ENCODE data around the gene ENOX1. TPM values are rescaled to one million over a fixed set of nuclear protein-coding genes. Genes with fewer than 3 reads are reported as not detected.
A peak's percentile ranks its signal among the peaks of the same experiment; 100 is the strongest.
"Not testable (repeated sequence)": the region's sequence is repeated elsewhere in the genome, so short reads cannot be mapped to it uniquely, and the experiment has no call there.

The ENOX1 gene
- 1.3 and 2.2 TPM in 2 replicates for total RNA-seq

DNA sequence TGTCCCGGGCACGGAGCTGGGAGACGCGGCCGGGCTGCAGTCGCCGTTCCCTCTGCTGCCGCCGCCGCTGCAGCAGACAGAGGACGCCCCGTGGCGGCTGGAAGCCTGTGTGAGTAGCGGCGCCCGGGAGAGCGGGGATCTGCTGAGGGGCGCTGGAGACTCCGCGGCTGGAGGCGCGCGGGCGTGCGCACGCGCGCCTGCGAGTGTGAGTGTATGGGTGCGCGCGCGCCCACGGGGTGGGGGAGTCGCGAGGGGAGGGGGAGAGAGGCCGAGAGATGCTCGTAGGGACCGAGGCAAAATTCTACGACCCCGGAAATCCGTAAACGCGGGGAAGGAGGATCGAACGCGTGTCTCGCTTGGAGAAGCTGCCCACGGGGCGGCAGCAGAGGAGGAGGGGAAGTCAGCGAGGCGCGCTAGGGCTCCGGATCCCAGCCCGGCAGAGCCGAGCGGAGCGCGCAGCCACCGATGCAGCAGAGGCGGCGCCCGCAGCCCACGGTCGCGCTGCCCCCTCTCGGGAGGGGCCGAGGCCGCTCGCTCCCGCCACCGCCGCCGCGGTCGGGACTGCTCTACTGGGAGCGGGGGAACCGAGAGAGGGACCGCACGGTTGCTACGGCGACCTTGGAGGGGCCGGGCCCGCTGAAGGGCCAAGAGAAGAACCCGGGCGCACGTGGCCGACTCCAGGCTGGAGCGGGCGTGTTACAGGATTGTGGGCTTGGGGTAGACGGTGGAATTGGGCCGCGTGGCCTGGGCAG lies at the start of gene ENOX1:
ENOX1 (minus strand) TSS at position 207 of the 752 bp plus-strand sequence.
- peak; percentile 81 for DNase-seq (ENCODE audit: low read depth)
- H3K4me3 ChIP-seq (ENCODE audit: low read depth, low read length) = peak within 1 kb of the TSS; percentile 72
- TF ChIP-seq, protein P1, sequence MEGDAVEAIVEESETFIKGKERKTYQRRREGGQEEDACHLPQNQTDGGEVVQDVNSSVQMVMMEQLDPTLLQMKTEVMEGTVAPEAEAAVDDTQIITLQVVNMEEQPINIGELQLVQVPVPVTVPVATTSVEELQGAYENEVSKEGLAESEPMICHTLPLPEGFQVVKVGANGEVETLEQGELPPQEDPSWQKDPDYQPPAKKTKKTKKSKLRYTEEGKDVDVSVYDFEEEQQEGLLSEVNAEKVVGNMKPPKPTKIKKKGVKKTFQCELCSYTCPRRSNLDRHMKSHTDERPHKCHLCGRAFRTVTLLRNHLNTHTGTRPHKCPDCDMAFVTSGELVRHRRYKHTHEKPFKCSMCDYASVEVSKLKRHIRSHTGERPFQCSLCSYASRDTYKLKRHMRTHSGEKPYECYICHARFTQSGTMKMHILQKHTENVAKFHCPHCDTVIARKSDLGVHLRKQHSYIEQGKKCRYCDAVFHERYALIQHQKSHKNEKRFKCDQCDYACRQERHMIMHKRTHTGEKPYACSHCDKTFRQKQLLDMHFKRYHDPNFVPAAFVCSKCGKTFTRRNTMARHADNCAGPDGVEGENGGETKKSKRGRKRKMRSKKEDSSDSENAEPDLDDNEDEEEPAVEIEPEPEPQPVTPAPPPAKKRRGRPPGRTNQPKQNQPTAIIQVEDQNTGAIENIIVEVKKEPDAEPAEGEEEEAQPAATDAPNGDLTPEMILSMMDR (IDR thresholded peaks at IDR 0.05; ENCODE audit: insufficient read depth, low read depth, low read length) = peak; percentile 4

DNA sequence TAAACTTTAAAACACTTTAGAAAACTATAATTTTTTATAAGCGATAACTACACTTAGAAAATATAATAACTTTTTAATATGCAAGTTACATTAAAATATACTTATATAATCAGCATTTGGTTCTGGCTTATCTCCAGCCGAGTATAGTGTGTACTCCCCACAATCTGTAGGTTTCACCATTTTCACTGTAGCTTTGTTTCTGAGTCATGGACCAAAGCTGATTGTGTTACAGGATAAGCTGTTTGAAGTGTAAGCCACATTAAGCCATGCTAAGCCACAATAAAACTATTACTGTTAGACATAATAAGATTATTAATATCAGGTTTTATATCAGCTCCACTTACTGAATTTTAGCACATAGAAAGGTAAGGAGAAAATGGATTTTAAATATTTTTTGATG lies 48.9 kb upstream of the ENOX1 start:
- peak; percentile 78 for DNase-seq (ENCODE audit: low read depth)
- TF ChIP-seq, protein P1 (IDR thresholded peaks at IDR 0.05; ENCODE audit: insufficient read depth, low read depth, low read length) = no peak

DNA sequence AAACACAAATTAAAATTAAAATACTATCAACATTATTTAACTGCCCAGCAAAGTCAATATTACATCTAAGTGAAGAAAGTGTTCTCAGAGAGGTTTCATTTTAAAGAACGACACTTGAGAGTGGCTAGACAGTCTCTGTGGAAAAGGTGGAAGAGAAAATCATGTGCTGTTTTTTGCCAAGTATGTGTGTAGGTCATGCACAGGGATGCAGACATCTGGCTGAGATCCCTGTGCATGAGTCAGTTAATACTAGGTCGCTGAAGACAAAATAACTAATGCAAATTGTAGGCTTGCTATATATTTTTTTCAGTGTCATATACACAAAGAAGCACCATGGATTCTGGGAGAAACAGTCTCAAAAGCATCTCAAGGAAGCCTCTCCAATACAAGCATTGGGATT lies 44.3 kb upstream of the ENOX1 start:
- TF ChIP-seq, protein P1 (IDR thresholded peaks at IDR 0.05; ENCODE audit: insufficient read depth, low read depth, low read length) = no peak
- DNase-seq (ENCODE audit: low read depth) = peak; percentile 63
- no peak overlapping the region for H3K4me3 ChIP-seq (ENCODE audit: low read depth, low read length)

More for the DNA sequence above, 48.9 kb upstream of the ENOX1 start:
- no peak overlapping the region for H3K4me3 ChIP-seq (ENCODE audit: low read depth, low read length)

DNA sequence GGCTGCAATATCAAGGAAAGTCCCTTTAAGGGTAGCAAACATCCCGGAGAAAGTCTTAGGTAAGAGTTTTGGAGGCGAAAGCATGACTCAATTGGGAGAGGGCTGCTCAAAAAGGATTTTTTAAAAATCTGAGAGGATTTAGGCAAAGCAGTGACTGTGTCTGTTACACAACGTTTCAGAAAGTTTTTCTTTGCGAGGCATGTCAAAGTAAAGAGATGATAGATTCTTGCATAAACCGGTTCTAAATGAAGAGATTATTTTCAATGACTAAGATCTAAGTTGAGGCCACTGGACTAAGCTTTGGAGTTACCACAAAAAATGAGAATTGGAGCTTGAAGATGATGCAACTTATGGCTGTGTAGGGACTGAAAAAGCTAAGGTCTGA lies 43.7 kb upstream of the ENOX1 start:
- peak; percentile 93 for DNase-seq (ENCODE audit: low read depth)
- peak overlapping the region; percentile 31 for H3K4me3 ChIP-seq (ENCODE audit: low read depth, low read length)
- TF ChIP-seq, protein P1 (IDR thresholded peaks at IDR 0.05; ENCODE audit: insufficient read depth, low read depth, low read length) = no peak

DNA sequence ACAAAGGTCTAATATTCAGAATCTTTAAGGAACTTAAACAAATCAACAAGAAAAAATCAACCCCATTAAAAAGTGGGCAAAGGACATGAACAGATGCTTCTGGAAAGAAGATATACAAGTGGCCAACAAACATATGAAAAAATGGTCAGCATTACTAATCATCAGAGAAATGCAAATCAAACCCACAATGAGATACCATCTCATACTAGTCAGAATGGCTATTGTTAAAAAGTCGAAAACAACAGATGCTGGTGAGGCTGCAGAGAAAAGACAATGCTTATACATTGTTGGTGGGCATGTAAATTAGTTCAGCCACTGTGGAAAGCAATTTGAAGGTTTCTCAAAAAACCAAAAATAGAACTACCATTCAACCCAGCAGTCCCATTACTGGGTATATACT lies 37.9 kb upstream of the ENOX1 start:
- DNase-seq (ENCODE audit: low read depth); H3K4me3 ChIP-seq (ENCODE audit: low read depth, low read length): not testable (repeated sequence)

DNA sequence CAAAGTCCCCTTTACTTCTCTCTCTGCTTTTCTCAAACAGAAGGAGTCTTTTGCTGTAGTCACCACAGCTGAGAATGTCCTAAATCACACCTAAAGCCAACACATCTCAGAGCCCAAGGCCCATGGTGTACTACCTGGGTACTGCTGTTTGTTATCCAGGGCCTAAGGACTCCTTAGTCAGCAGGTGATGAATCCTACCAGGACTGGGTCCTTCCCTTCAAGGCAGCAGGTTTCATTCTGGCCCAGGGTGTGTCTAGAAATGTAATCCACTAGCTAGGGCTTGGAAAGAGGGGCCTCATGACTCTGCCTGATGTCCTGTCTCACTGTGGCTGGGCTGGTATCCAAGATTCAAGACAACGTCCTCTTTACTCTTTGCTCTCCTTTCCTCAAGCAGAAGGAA lies 36.2 kb upstream of the ENOX1 start:
- TF ChIP-seq, protein P1 (IDR thresholded peaks at IDR 0.05; ENCODE audit: insufficient read depth, low read depth, low read length) = no peak
- DNase-seq (ENCODE audit: low read depth) = no peak
- H3K4me3 ChIP-seq (ENCODE audit: low read depth, low read length) = no peak overlapping the region

DNA sequence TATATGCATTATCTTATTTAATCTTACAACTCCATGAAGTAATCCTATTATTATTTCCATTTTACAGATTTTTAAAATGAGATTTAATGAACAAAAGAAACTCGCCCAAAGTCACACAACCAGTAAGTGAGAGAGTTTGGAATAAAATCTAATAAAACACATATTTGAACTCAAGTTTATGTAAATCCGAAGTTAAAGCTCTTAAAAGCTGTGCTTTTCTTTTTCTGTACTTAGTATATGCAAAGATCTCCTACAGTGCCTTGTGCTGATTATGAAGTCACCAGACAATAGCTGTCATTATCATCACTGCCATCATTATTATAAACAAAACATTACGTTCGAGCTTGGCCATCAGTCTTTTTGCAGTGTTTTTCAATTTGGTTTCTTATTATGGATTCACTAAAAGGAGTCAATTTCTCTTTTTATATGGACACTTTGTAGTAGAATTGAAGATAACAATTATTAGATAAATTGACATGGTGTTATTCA lies 29.7 kb upstream of the ENOX1 start:
- no peak for DNase-seq (ENCODE audit: low read depth)
- TF ChIP-seq, protein P1 (IDR thresholded peaks at IDR 0.05; ENCODE audit: insufficient read depth, low read depth, low read length) = no peak
- H3K4me3 ChIP-seq (ENCODE audit: low read depth, low read length) = no peak overlapping the region
